SK-N-DZ (cell line): Measurements from ENCODE around the gene NFIB.

Experiments used
- DNase-seq: peaks from one replicate; pipeline ENCODE4 v3.0.0-alpha.2; 2015; ENCODE audit warnings: low spot score

NFIB gene

DNA sequence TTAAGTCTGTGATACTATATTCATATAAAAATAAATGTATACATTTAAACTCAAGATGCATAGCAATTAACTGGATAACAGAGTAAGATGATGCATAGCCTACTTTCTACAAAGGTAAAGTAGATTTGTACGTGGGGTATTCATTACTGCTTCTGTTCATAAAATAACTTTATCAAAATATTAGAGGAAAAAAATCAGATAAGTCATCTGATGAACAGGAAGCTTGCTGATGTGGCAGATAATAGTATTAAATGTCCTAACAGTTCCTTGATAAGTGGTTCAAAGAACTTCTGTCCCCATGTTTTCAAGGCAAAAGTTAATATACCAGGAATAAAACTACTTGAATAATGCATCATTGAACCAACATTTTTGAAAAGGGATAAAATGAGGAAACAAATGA lies 123.7 kb downstream of the NFIB start:
- DNase-seq = no peak

DNA sequence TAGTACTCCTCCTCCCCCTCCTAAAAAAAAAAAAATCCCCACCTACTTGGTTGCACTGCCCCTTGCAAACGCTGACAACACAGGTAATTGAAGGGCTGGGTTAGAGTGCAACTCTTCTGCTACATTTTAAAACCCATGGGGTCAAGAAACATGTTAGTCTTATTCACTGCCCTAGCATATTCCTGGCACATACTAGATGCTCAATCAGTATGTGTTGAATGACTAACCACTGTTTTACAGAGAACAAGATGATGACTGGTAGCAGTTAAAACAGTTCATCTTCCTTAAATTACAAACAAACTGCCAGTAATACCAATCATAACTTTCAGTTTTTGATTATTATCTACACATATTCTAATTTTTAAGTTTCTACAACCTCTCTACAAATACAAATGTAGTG lies 124.4 kb downstream of the NFIB start:
- DNase-seq = no peak

DNA sequence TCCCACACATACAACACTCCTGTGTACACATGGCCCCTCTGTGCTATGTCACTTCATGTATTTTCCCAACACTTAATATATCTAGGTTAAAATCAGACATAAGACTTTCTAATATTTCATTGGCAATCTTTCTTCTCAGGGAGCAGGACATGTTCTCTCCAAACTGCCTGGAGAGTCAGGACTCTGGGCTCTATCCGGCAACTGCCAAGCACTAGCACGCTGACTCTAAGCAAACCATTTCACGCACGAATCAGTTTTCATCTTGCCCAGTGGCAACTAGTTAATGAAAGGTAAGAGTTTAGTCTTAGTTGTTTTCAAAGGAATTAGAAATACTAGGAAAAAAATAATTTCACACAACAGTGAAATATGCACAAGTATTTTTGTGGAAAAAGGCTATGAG lies 124.8 kb downstream of the NFIB start:
- no peak for DNase-seq

DNA sequence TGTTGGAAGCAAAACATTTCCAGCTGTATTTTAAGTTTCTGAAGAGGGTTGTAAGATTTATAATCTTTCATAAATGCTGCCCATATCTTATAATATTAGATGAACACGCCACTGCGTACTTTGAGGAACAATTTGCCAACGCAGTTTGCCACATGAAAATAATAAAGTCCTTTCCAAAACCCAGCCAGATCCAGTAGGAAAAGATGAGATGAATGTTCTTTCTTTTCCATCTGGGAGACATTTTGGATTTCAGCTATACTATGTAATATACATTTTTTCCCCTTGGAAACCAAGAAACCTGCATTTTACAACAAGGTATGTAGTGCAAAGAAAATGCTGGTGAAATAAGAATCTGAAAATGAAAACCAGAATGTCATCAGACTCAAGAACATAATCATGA lies 125.4 kb downstream of the NFIB start:
- DNase-seq = no peak

DNA sequence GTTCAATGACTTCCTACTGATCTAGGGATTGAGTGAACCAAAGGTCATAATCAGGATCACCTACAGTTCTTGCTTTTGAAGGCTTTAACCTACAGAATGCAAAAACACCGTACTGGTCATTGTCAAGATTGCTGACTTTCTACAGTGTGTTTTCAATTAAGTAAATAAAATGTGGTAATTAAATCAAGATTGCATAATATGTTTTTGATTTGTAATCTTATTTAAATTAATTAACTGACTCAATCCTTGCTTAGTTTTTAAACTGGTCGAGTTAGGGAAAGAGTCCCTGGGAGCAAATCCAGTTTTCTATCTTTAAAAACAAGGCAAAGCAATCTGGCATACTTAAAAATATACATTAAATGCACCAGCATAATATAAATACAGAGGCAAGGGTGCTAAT lies 125.9 kb downstream of the NFIB start:
- peak; percentile 11 for DNase-seq

DNA sequence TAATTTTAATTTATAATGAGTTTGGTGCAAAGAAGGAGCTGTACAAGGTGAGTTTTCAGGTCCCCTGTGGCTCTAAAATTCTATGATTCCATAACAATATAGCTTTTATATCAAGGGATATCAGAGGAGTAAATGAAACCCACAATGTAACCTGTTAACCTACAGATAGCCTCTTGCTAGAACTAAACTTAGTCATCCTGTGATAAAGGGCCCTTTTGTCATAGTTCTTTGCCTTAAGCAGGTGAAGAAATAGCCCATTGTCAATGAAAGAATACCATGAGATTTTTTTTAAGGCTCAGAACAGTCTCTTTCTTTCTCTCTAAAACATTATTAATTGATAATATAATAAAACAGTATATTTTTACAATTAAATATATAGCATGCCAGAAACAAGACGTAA lies 127.8 kb downstream of the NFIB start:
- DNase-seq = no peak

DNA sequence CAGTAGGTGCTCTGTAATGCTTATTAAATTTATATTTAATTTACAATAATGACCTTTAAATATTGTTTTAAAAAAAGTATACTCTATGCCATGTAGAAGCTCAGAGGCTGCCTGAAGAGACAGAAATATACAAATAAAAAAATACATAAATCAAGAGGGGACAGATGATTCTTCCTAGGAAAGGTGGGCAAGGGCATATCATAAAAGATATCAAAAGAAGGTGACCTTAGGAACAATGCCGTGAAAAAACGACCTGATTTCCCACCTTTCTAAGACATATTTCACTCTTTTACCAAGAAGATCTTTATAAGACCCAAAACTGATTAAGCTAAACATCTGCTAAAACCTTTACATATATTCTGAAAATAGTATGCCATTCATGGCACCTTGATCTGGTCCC lies 128.9 kb downstream of the NFIB start:
- DNase-seq = no peak

DNA sequence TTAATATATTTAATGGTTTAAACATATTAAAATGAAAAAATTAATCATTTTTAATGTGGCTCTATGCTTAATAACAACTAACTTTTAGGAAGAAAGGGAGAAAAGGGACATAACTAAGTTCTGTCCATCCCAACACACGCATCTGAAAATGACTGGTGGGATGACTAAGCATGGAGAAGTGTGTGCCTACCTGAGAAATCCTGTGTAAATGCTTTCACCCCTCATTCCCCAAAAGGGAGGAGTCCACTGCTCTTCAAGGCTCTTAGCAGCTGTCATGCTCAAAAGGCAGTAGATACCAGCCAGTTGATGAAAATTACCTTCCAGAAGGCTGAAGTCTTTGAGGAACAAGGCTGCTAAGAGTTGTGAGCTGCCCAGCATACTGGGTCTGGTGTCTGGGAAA lies 130.9 kb downstream of the NFIB start:
- no peak for DNase-seq

DNA sequence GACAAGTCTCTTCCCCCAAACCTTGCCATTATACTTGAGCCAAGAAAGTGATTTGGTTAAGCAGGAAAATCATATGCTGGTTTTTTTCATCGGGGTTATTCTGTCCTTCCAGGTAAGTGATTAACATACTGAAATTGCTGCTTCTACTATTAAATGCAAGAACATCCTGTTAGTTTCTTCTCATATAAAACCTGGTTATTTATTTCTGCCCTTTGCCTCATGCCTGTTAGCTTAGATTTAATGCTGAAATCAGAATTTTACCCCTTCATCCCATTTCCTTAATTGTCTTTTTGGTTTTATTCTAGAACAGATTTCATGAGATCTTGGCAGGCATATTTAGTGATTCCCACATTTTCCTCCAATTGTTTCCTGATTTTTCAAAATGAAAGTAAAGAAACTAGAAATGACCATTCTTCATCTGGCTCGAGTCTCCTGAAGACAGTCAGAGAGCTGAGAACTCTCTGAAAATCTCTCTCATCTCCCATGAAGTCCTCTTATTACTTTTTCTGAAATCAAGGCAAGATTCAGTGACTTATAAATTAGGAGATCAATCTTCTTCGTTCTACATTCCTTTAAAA lies 132.9 kb downstream of the NFIB start:
- DNase-seq = no peak

DNA sequence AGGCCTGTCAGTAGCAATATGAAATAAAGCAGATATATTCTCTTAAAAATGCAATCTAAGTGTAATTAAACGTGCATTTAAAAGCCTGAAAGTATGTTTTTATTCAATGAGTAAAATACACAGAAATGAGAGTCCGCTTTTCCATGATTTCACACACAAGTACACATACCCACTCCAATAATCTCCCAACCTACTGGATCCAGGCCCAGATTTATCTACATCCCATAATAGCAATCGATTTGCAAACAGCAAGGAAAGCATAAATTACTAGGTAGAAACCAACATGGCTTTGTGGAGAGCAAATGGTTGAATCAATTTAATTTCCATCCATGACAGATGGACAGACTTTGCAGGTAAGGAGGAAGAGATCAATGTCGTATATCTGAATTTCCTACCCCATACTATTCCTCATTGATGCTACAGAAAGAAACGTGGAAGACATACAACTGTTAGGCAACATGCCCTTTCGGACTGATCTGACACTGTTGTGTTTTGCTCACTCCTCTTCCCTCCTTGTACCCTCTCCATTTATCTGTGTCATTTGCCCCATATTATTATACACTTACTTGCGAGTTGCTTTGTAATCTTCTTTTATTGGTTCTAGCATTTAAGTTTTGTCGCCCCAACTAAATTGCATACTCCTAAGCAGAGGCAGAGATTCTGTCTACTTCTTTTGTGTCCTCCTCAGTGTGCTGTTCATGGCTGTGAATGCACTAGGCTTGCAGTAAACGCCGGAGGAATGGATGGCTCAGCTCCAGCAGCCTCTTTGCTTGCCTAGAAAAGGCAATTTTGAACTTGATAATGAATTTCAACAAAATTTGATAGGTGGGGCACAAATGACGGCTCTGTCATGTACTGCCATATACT lies 133.6 kb downstream of the NFIB start:
- no peak for DNase-seq

DNA sequence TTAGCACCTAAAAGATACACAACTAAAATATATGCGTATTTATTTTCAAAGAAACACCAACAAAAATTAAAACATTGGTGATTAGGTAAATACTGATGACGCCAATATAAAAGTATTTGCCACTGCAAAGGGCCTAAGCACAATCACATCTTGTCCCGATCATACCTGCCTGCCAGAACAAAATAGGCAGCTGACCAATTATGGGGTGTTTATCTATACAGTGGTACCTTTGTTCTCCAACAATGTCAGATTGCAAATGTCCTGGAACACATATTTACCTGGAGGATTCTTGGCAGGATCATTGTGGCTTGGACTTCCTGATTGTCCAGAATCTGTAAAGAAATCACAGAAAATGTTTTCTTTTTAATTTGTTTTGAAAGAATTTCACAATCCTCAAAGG lies 134.5 kb downstream of the NFIB start:
- no peak for DNase-seq

DNA sequence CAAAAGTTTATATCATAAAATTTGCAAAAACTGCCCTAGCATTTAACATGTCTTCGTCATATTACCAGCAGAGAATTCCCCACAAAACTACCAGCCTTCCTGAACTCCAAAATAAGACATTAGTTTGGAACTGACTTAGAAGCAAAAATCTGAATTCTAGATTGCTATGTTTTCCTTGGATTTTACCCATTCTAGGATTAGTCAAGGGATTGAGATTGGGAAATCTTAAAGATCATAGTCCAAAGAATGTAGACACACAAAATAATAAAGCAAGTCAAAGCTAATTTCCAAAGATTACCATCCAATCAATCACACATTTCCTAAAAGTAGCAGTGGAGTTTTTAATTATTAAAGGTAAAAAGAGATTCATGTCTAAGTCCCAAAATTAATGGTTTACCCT lies 138.2 kb downstream of the NFIB start:
- DNase-seq = no peak

DNA sequence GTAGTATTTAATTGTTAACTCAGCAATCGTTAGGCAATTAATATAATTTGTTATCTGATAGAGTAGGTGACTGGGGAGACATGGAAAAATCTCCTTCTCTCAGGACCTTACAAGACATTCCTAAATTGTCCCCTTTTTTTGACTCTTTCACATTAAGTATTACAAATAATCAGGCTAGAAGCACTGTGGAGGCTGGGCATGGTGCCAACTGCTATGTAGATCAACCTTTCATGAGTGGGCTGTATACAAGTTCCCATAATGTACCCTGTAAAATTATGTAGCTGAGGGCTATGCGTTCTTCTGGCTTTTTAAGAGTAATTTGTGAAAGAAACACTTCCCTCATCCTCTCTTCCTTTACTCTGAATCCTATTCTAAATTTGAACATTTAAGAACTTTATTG lies 140.2 kb downstream of the NFIB start:
- DNase-seq = no peak

DNA sequence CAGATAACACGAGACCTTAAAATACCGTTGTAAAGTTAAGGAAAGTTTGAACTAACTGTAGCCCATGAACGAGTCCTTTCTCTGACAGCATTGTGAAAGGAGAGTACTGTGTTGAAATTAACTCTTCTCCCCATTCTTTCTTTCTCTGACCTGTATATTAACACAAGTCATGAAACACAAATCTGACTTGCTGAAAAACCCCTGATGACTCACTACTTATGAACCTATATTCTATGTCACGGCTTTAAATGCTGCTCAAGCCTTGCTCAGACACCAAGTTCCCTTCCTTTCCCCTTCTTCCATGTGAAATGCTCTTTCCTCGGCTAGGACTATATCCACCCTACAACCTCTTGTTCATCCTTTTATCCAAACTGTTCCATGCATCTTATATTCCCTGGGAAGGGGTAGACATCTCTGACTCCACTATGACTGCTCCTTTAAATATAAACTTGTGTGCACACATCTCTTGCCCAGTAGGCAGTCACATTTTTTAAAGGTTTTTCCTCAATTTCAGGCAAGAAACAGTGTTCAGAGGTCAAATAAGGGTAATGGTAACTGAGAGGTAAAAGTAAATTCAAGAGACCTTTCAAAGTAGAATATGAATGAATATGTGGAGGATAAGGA lies 142.9 kb downstream of the NFIB start:
- no peak for DNase-seq

DNA sequence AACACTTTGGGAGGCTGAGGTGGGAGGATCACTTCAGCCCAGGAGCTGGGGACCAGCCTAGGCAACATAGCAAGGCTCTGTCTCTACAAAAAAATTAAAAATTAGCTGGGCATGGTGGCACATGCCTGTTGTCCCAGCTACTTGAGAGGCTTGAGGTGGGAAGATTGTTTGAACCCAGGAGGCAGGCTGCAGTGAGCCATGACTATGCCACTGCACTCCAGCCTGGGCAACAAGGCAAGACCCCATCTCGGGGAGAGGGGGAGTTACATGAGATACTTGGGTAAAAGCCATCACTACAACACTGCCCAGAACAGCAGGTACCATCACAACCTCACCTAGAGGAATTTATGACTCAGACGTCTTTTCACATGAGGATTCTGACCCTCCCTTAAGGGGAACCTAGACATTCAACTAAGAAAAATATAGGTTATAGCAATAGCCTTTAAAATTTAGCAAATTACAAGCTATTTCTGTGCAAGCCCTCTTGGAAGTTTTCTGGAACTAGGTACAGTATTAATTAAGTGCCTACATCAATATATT lies 143.5 kb downstream of the NFIB start:
- no peak for DNase-seq

DNA sequence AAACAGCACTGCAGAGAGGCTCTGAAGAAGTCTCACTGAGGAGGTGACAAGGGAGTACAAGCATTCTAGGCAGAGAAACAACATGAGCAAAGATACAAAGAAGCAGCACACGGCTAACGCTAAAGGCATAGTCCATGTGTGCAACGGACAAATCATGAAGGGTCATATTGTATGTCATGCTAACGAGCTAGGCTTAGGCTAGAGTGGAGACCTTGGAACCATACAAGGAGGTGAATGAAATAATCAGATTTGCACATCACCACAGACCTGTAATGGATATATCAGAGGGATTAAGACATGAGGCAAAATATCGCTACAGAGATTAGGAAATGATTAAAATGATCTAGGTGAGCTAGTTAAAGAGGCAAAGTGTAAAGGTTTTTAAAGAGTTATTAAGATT lies 145.6 kb downstream of the NFIB start:
- DNase-seq = no peak

DNA sequence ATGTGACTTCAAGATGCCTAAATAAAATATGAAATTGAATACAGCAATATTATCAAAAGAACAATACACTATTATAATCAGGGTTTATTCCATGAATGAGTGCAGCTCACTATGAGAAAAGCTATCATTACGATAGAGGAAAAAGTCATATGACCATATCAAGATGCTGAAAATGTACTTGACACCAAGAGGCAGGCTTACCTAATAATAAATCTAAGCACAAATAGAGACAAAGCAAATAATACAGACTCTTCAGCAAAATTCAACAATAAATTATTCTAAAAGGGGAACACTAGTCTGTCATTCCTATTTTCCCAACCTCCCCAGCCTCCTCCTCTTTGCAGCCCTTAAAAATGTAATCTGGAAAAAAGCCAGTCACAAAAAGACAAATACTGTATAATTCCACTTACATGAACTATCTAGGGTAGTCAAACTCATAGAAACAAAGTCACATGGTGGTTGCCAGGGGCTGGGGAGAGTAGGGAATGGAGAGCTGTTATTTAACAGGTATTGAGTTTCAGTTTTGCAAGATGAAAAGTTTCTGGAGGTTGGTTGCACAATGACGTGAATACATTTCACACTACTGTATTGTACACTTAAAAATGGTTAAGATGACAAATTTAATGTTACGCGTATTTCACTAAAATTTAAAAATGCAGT lies 148.4 kb downstream of the NFIB start:
- DNase-seq = no peak

DNA sequence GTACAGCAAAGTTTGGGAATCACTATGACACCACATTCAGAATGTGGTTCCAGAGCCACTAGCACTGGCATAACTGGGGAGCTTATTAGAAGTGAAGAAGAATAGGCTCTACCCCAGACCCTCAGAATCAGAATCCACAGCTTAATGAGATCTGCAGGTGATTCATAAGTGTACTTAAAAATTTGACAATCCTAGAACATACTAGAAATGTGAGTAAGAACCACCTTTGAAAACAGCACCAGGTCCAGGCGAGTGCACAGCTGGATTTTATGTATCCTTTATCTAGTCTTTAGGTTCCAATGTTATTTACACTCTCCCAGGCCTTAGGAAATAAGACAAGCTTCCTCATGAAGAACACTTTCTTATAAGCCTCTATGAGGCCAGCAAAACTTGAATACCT lies 149.0 kb downstream of the NFIB start:
- DNase-seq = no peak

DNA sequence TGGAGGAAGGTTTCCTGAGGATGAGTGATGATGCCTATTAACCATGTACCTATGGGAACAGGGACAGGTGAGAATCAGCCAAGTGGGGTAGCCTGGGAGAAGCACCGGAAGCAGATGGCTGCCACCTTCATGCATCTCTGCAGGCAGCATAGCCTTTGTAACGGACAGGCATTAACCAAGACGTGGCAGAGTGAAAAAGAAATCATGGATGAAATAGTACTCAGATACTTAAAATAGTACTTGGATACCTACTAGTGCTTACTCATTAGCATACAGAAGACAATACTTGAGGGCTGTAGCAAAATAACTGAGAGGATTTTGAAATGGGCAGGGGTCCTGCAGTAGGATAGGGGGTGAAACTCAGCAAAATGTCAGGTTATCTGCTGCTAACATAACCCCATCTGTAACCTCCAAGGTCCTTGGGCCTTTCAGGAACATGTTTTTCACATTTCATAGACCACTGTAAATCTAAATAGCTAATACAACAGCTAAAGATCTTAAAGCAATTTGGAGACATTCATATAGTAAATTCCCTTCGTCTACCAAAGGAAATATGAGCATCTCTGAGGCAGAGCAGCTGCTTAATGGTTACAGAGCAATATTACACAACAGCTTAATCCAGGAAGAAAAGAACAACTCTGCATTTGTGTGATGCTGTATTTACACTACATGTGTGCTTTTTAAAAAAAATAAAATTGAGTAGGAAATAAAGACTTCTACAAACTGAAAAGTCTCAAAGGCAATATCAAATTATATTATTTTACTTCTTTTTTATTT lies 154.3 kb downstream of the NFIB start:
- DNase-seq = no peak

DNA sequence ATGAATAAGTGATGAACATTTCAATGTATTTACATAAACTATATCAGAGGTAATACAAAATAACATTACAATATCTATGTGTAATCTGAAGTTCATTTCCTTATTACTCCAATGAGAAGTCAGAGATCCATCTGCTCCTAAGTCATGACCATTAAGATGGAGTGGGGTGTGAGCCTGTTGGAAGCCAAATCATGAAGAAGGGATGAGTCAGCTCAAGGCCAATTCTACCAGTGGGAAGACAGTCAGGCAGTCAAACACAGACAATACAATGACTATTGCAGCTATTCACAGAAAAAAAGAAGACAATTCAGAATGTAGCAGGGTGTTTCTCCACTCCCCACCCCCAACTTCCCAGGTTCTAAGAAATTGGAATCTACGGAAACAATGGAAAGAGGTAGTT lies 155.0 kb downstream of the NFIB start:
- no peak for DNase-seq

DNA sequence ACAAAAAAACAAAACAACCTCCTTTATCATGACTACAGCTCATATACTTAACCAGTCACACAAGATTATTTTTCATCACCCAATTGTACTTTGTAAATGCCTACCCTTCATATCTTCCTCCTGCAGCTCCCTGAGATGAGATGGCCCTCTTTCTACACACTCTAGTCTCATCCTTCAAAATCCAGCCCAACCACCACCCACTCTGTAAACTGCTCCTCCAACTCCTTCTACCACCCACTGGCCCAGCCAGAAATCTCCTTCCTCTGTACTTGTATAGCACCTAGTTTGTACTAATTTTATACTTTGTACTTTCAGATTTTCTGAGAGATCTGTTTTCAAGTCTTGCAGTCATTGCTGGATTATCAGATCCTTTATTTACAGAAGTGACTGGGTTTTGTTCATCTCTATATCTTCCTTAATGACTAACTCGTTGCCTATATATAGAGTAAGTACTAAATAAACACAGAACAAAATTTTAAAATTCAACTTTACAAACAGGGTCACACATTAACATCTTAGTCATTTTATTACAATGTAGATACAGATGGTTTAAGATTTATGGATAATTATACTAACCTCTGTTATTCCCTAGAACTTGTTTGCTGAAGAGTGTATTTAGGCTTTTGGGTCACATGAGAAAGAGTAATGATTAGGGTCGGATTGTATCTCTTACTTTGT lies 155.7 kb downstream of the NFIB start:
- DNase-seq = no peak
